LNCaP clone FGC (cell line): ENCODE results near the gene XDH.

Source experiments
- DNase-seq: peaks from one replicate; pipeline ENCODE4 v3.0.0-alpha.2; 2011; ENCODE audit warnings: low read depth
- H3K4me3 ChIP-seq: 2 replicates; pipeline ENCODE4 v1.5.1; 2011; ENCODE audit warnings: mild to moderate bottlenecking, low read depth, low read length, control low read depth
- CTCF ChIP-seq: IDR thresholded peaks from 2 replicates; pipeline ENCODE4 v1.5.1; 2012; ENCODE audit warnings: mild to moderate bottlenecking; ENCODE audit not compliant: control insufficient read depth, insufficient read depth; ENCODE audit errors: extremely low read depth

Gene XDH

GRCh38 chr2:31348618-31349017 is 65.9 kb downstream of the XDH start:
- TF ChIP-seq CTCF: no peak
- H3K4me3 ChIP-seq: no peak overlapping the region
- DNase-seq: no peak

- no peak for TF ChIP-seq CTCF
- DNase-seq: no peak
- H3K4me3 ChIP-seq: no peak overlapping the region
These were observed 66.8 kb downstream of the XDH start for GRCh38 chr2:31347750-31348149.

- no peak for DNase-seq
- TF ChIP-seq CTCF: no peak
- H3K4me3 ChIP-seq: no peak overlapping the region
These were observed 67.2 kb downstream of the XDH start for GRCh38 chr2:31347319-31347718.

- no peak for DNase-seq
- TF ChIP-seq CTCF: no peak
- H3K4me3 ChIP-seq: no peak overlapping the region
These were observed 70.1 kb downstream of the XDH start for GRCh38 chr2:31344447-31344846.

- TF ChIP-seq CTCF: no peak
- no peak overlapping the region for H3K4me3 ChIP-seq
- no peak for DNase-seq
These were observed 73.2 kb downstream of the XDH start for GRCh38 chr2:31341351-31341750.

- no peak overlapping the region for H3K4me3 ChIP-seq
- DNase-seq: no peak
- no peak for TF ChIP-seq CTCF
These were observed 74.8 kb downstream of the XDH start for GRCh38 chr2:31339696-31340095.

GRCh38 chr2:31337860-31338259 is 76.7 kb downstream of the XDH start:
- TF ChIP-seq CTCF: no peak
- no peak overlapping the region for H3K4me3 ChIP-seq
- DNase-seq: no peak
